SU-DHL-6 (cell line): ENCODE data around the gene SPACA9.

ENCODE experiments used
- EZH2phosphoT487 ChIP-seq: fragments of 200-600 bp; sonication (generic), shearing (Covaris generic); conservative IDR thresholded peaks from 2 replicates; pipeline ENCODE4 v1.6.1; 2018; ENCODE audit warnings: mild to moderate bottlenecking, antibody characterized with exemption, low read length, moderate library complexity, mixed read lengths
- TF ChIP-seq, protein P1 (sequence below): fragments of 200-600 bp; sonication (generic); IDR thresholded peaks from one replicate; pipeline ENCODE4 v1.5.1; 2017; ENCODE audit warnings: antibody characterized with exemption, mild to moderate bottlenecking, low read length, moderate library complexity; ENCODE audit not compliant: insufficient read depth, poor library complexity, severe bottlenecking

DNA sequence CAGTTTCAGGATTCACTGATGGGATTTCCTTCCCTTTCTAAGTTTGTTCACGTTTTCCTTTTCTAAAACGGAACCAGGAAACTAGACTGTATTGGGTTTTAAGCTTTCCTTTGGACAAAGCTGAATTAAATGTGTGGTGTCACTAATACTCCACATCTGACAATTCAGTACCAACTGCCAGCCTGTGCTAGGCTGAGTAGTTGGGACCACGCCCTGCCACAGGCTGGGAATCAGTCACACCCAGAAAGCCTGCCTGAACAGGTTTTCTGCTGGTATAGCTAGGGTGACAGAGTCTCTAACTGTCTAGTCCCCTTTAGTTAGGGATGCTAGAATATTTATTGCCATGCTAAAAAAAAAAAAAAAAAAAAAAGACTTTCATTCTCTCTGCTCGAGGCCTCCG lies 15.6 kb downstream of the SPACA9 start:
- TF ChIP-seq, protein P1, sequence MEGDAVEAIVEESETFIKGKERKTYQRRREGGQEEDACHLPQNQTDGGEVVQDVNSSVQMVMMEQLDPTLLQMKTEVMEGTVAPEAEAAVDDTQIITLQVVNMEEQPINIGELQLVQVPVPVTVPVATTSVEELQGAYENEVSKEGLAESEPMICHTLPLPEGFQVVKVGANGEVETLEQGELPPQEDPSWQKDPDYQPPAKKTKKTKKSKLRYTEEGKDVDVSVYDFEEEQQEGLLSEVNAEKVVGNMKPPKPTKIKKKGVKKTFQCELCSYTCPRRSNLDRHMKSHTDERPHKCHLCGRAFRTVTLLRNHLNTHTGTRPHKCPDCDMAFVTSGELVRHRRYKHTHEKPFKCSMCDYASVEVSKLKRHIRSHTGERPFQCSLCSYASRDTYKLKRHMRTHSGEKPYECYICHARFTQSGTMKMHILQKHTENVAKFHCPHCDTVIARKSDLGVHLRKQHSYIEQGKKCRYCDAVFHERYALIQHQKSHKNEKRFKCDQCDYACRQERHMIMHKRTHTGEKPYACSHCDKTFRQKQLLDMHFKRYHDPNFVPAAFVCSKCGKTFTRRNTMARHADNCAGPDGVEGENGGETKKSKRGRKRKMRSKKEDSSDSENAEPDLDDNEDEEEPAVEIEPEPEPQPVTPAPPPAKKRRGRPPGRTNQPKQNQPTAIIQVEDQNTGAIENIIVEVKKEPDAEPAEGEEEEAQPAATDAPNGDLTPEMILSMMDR = no peak
- TF ChIP-seq EZH2phosphoT487 = no peak
